HG02852 (cell line): Measurements from ENCODE around the gene FAM136A.
"Not testable (repeated sequence)": the region's sequence is repeated elsewhere in the genome, so short reads cannot be mapped to it uniquely, and the experiment has no call there.

Experiments used
- ATAC-seq: cut with Tn5 transposase; IDR thresholded peaks from one replicate; pipeline ENCODE4 v1.9.1; 2021; ENCODE audit warnings: mild to moderate bottlenecking, moderate library complexity; ENCODE audit not compliant: unreplicated experiment

FAM136A gene

DNA sequence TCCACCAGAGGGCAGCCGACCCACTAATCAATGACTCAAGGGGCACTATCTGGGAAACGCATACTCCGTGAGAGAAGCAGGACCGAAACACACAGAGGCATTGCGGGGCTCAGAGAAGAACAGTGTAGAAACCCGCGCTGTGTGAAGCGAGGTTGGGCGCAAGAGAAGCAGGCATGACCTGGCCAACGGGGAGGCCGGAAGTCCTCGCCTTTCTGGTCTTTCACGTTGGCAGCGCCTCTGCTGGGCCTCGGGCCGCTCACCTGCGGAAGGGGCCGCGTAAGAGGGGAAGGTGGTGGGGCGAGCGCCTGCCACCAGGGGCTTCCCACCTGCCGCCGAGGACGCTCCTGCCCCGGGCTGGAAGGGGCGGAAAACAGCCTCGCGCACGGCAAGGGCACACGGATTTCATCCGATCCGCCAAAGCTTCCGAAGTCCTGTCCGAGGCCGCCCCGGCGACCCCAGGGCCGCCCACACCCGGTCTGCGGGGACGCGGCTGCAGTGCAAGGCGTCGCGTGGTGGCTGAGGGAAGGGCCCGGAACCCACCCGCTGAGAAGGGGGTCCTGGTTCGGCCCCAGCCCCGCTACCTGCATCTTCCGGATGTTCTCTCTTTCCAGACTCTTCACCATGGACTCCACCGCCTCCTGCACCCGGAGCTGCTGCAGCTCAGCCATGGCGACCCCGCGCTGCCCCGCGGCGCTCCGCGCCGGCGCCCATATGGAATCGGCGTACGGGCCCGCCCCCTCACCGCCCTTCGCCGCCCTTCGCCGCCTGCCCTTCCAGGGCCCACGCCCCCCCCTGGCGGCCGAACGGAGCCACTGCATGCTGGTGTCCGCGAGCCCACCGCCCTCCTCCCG is at the start of gene FAM136A:
Gene FAM136A (minus strand): TSS at position 724 of the 851 bp plus-strand sequence. CDS start 56 bp downstream, at position 668.
- peak; percentile 80 for ATAC-seq

DNA sequence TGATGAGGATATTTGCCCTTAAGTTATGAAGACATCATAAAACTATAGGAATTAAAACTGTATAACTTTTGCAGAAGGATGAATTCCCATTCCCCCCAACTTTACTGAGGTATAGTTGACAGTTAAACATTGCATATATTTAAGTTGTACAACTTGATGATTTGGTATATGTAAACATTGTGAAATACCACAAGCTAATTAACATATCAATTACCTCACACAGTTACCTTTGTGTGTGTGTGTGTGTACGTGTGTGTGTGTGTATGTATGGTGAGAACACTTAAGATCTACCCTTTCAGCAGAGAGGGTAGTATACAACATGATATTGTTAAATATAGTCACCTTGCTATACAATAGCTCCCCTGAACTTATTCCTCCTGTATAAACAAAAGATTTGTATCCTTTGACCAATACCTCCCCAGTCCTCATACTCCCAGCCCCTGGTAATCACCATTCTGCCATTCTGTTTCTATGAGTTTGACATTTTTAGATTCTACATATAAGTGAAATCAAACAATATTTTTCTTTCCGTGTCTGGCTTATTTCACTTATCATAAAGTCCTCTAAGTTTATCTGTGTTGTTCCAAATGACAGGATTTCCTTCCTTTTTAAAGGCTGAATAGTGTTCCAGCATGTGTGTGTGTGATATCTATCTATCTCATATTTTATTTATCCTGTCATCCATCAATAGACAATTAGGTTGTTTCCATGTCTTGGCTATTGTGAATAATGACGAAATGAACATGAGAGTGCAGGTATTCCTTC is 48.2 kb upstream of the FAM136A start:
- no peak for ATAC-seq

DNA sequence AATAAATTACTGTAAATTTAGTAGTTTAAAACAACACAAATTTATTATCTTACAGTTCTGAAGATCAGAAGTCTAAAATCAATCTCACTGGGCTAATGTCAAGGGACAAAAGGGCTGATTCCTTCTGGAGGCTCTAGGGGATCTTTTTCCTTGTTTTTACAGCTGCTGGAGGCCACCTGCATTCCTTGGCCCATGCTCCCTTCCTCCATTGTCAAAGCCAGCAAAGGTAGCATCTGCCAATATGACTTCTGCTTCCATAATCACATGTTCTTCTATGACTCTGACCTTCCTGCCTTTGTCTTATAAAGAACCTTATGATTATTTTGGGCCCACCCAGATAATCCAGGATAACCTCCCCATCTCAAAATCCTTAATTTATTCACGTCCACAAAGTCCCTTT is 46.0 kb upstream of the FAM136A start:
- ATAC-seq = no peak

DNA sequence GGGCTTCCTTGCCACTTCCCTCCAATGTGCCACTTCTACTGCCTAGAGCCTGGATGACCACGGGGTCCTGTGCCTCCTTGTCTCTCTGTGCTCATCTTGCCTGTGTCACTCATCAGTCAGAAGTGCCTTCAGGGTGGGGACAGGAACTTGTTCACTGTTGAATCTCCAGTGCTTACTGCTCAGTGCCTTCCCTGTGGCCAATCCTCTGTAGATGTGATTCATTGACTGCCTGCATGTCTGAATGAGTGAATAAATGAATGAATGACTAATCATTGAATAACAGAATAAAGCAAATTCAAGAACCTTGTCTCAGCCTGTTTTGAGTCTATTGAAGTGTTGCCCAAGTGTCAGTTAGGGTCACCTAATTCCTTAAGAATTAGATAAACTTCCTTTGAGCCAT is 42.3 kb upstream of the FAM136A start:
- ATAC-seq = no peak

DNA sequence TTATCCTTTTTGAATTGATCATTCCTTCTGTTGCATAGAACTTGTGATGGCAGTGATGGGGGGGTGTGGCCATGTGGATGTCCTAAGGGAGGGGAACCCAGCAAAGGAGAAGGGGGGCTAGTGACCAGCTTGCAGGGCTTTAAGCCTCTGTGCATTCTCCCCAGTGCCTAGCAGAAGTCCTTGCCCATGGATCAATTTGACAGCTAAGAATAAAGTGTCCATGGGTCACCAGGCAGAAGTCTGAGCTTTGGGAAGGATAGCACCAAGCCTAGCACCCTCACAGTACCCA is 39.6 kb upstream of the FAM136A start:
- ATAC-seq = no peak

DNA sequence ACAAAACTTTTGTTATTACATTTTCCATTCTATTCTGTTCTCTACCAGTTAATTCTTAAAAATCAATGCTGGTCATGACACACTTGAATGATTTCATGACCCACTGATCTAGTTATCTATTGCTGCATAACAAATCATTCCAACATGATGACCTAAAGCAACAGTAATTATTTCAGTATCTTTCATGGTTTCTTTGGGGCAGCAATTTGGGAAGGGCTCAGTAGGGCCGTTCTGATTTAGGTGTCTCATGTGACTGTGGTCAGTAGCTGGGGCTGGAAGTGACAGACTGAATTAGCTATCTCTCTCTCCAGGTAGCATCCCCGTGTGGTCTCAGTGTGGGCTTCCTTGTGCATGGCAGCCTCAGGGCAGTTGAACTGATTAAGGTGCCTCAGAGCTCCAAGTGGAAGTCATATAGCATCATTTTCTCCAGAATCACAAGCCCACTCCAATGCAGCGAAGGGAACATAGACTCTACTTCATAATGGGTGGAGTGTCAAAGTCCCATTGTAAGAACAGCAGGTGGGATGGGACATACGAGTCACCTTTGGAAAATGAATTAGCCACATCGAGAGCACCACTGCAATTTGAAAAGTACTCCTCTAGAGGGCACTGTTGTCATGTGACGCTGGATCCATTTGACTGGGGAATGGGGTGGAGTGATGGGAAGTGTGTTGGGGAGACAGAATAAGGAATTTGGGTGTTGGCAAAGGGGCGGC is 39.1 kb upstream of the FAM136A start:
- no peak for ATAC-seq

DNA sequence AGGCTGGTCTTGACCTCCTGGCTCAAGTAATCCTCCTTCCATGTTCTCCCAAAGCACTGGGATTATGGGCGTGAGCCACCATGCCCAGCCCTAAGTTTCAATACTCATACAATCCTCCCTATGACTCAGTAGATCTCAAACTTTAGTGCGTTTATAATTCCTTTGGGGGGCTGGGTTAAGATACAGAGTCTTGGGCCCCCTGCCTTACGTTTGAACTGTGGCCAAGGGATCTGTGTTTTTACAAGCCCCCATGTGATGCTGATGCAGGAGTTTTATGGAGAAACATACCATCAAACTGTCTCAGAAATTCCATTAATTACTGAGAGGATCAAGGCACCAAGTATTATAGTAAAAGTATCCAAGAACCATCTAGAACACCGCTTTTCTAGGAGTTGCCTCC is 38.2 kb upstream of the FAM136A start:
- ATAC-seq = no peak

DNA sequence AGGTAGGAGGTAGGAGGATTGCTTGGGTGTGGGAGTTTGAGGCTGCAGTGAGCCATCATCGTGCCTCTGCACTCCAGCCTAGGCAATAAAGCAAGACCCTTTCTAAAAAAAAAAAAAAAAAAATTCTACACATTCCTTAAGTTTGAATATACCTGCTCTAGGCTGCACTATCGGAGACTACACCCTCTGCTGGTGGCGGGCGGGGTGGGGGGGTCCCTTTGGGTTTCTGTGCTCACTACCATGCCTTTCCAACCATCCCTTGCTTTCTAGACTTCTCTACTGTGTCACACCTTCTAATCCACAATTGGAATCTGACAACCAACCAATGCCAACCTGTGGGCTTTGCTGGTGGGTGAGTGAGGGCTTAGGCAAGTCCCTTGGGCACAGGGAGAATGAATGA is 34.7 kb upstream of the FAM136A start:
- ATAC-seq = no peak

DNA sequence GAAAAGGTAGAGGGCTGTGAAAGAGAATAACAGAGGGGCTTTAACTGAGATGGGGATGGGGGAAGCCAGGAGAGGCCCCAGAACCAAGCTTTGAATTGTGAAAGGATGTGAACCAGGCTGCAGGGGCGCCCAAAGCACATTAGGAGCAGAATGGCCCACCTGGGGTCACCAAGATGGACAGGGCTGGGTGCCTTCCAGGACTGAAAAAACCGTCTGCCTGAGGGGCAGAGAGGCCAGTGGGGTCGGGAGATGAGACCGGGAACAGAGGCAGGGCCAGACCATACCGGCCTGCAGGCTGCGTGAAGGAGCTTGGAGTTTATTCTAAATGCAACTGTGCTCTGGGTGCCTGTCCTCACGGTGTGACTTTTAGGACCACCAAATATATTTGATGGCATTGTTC is 29.1 kb upstream of the FAM136A start:
- ATAC-seq = no peak

DNA sequence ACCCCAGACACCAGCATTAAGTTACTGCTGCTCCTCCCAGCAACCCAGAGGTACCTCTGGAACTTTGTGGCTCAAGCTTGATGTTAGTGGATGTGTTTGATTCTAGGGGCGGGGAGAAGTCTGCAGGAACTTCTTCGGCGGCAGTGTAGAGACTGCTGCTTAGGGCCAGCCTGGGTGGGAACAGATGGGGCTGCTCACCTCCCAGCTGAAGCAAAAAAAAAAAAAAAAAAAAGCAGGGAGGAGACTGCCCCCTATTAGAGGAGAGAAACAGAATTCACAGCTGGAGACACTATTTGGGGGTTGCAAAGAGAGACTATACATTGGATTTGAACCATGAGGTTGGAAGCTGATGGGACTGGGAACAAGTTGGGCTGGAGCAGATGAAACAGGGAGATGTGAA is 28.6 kb upstream of the FAM136A start:
- no peak for ATAC-seq

DNA sequence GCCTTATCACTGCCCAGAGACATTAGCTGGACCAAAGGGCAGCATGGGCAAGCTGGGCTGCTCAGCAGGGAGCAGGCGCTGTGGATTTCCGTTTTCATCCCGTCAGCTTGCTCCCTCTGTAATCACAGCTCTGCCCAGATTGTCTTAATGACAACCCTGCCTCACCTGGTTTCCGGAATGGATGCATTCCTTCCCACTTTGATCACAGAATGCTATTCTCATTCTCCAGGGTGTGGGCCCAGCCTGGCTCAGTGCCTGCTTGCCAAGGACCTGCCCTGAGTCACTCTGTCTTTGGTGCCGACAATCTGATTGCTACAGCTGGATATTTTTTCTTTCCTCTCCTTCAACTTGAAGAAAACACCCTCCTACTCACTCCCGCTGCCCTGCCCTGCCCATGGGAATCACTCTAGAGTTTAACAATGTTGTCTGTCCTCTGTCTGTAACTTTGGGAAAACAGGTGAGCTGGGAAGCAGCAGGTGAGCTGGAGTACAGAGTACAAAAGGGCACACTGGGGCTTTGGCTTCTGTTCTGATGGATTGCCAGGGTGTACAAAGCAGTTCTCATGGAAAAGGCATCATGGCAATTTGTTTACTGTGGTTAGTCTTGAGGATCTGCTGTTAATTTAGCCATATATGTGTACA is 27.2 kb upstream of the FAM136A start:
- ATAC-seq = no peak

DNA sequence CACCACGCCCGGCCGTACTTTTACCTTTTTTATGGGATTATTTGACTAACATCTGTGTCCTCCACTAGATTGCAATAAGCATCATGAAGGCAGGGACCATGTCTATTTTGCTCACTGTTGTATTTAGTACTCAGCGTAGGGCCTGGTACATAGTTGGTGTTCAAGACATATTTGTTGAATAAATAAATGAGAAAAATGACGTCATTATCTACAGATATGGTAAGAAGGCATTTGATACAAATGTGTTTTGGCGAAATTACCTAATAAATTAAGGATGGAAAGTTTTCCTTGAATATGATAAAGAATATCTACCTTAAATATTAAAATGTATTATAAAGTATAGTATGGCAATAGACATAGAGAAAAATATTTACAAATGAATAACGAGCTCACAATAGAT is 24.0 kb upstream of the FAM136A start:
- no peak for ATAC-seq

DNA sequence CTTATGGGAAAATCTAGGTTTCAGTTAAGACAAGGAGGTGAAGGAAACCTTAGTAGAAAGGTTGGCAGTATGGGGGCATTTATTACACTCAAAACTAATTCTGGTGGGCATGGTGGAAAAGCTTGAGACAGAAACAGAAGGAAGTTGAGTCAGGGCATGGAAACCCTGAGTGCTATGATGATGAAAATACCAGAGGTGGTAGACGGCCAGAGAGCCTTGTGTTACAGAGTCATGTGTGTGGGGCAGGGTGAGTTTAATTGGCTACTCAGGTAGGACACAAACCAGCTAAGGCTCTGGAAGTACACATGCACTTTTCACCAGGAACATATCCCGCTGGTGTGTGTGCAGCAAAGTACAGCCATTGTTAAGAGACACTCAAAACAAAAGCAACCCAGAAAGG is 20.7 kb upstream of the FAM136A start:
- ATAC-seq = no peak

DNA sequence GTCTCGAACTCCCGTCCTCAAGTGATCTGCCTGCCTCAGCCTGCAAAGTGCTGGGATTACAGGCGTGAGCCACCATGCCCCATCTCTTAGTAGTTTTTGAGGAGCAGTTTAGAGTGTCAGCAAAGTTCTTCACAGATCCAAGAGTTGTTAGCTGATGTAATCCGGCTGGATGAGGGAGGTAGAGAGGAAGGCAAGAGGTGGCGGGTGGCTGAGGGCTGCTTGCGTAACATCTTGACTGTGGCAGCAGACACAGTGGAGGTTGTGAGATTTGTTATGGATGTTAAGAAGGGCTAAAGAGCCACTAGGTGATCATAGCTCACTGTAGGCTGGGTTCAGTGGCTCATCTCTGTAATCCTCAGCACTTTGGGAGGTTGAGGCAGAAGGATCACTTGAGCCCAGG is 19.5 kb upstream of the FAM136A start:
- ATAC-seq = no peak

DNA sequence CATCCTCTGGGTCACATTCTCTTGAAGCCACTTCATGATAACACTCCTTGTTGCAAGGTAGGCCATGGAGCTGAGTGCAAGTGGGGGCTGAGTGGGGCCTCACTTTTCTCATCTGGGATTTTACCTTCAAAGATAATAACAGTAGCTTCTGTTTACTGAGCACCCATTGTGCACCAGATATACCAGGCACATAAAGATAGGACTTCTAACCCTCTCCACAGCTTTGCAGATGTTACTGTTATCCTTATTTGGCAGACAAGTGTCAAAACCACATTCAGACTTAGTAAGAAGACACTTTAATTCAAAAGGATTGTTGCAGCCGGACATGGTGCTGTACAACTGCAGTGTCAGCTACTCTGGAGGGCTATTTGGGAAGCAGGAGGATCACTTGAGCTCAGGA is 12.8 kb upstream of the FAM136A start:
- no peak for ATAC-seq

DNA sequence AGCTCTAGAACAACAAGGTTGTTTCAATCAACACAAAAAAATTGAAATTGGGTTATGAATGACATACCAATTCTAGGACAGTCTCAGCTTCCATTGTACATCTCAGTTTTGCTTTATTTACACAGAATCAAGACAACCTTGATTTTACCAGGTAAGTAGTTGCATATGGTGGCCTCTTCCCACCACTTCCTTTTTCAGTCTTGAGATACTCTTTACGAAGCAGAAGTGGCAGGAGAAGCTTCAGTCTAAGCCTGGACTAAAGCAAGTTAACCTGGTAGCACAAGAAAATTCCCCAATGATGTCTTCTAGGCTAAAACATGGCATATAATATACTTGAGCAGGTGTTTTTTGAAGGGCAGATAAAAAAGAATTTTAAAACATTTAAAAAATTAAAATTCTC is 10.7 kb upstream of the FAM136A start:
- no peak for ATAC-seq

DNA sequence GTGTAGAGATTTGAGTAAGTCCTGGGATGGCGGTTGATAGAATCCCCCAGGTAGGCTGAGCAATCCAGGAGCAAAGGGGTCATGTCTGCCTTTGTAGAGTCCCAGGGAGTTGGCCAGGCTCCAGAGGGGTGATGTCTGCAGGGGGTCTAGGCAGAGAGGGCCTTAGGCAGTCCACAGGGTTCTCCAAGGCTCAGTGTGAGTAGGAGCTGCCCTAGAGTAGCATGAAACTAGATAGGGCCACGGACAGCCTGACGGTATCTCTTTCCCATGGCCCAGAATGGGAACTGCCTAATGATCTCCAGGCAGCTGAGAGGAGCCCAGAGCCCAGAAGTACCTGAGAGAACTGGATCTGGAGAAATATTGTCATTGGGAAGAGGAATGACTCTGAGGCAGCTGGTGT is 9.0 kb upstream of the FAM136A start:
- no peak for ATAC-seq

DNA sequence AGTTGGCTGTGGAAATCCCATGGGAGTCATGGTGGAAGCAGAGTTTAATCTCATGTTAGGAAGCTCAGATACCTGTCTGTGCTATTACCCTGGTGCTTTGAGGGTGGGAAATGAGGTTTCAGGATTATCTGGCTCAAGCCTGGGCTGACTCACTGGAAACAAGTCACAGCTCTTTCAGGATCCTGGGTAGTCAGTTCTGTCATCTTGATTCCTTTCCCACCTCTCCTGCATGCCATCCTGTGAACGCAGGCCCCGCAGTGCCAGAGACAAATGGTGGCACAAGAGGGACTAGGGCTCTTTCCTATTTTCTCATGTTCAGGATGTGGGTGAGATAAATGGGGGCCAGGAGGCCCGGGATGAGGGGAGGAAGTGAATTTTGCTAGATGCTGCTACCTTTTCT is 3.7 kb upstream of the FAM136A start:
- no peak for ATAC-seq

DNA sequence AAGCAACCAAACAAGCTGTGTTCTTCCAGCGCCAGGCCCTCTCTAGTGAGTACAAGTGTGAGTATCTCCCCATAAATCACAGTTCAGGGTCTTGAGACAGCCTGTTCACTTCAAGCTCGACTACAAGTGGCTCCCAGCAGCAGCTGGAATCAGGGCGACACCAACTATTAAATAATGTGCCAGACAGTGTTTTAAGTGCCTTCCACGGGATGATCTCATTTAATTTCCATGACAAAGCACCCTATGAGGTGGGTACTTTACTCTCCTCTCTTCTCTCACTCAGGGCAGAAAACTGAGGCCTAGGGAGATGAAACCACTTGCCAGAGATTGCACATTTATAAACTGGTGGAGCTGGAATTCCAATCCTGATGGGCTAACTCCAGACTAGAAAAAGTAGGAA is 2.6 kb upstream of the FAM136A start:
- no peak for ATAC-seq

DNA sequence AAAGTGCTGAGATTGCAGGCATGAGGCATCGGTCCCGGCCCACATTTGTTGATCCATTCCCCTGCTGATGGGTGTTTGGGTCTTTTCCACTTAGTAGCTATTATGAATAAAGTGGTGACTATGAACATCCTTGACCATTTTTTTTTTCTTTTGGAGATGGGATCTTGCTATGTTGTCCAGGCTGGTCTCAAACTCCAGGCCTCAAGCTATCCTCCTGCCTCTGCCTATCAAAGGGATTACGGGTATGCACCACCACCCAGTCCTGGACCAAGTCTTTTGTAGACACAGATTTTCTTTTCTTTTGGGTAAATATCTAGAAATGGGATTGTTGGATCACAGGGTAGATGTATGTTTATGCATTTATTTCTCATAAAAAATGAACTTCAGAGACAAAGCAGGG is 1.3 kb upstream of the FAM136A start:
- ATAC-seq = no peak

DNA sequence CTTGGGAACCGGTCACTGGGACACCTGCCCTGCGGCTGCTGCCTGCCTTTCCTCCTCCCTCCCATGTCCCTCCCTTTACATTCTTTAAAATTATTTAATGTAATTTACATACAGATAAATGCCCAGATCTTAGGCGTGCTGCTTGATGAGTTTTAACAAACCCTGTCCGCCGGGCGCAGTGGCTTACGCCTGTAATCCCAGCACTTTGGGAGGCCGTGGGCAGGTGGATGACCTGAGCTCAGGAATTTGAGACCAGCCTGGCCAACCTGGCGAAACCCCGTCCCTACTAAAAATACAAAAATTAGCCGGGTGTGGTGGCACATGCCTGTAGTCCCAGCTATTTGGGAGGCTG is 304 bp upstream of the FAM136A start:
- not testable (repeated sequence) for ATAC-seq
